Cardiac muscle cell (in vitro differentiated cells and primary cell): Measurements from ENCODE around the gene MMP28. TPM values are rescaled to one million over a fixed set of nuclear protein-coding genes. Genes with fewer than 3 reads are reported as not detected.

Source experiments
- DNase-seq, 2 donors: peaks; one replicate each; pipeline versions ENCODE4 v3.0.0 to v3.0.0-alpha.2; 2010 to 2017; ENCODE audit warnings: low read depth in 1 of 2, low spot score in 1 of 2
- H3K27ac ChIP-seq: fragments of 200-600 bp; sonication (generic); 2 replicates; pipeline ENCODE4 v1.5.1; 2016
- H3K27me3 ChIP-seq: fragments of 200-600 bp; sonication (generic); 2 replicates; pipeline ENCODE4 v1.6.0; 2016; ENCODE audit warnings: control low read depth
- H3K36me3 ChIP-seq: fragments of 200-600 bp; sonication (generic); 2 replicates; pipeline ENCODE4 v1.5.1; 2016; ENCODE audit warnings: control low read depth
- H3K4me1 ChIP-seq: fragments of 200-600 bp; sonication (generic); 2 replicates; pipeline ENCODE4 v1.8.1; 2017; ENCODE audit warnings: low read depth, mild to moderate bottlenecking, mixed run types
- H3K4me3 ChIP-seq: fragments of 200-600 bp; sonication (generic); 2 replicates; pipeline ENCODE4 v1.5.1; 2016; ENCODE audit warnings: mild to moderate bottlenecking
- H3K9me3 ChIP-seq: fragments of 200-600 bp; sonication (generic); 2 replicates; pipeline ENCODE4 v1.5.1; 2017; ENCODE audit warnings: low read depth, mild to moderate bottlenecking, control low read depth
- CTCF ChIP-seq: IDR thresholded peaks from 2 replicates; pipeline ENCODE4 v1.5.1; 2012; ENCODE audit warnings: low read depth, mild to moderate bottlenecking, low read length
- polyA plus RNA-seq: library from polyadenylated mRNA; unstranded; fragments of >200 nt; fragmentation: Nextera tagmentation; extraction: Ambion mirVana; gene quantifications from 2 replicates; pipeline ENCODE4 v1.2.1, GENCODE V29; 2016
- total RNA-seq: library from RNA; depleted of rRNA; stranded (reverse); fragments of >200 nt; gene quantifications from 2 replicates; pipeline ENCODE4 v1.2.3, GENCODE V29; 2016

MMP28 gene
- total and polyA plus RNA-seq, 2 experiments from 2014 or later: 0.84 TPM; not detected in 1

GRCh38 chr17:35807371-35808144 lies 12.1 kb upstream of the MMP28 start:
- no peak for TF ChIP-seq CTCF
- DNase-seq: peak in 1 of 2 donors; percentile 54
- Histone ChIP-seq H3K36me3 (no peaks in the 10 kb centered on the region), H3K9me3 (no peaks in the 10 kb centered on the region), H3K27me3 (no peaks in the 10 kb centered on the region), H3K27ac (no peak overlapping the region), H3K4me3 (no peak overlapping the region), H3K4me1 (peaks cover 14% of the 10 kb centered on the region)

- Histone ChIP-seq H3K4me1 (peaks cover 7% of the 10 kb centered on the region), H3K27me3 (peaks cover 8% of the 10 kb centered on the region), H3K4me3 (no peak overlapping the region), H3K9me3 (no peaks in the 10 kb centered on the region), H3K27ac (no peak overlapping the region), H3K36me3 (no peaks in the 10 kb centered on the region)
- peak; percentile 89 to 97 for DNase-seq
- peak; percentile 99 for TF ChIP-seq CTCF
Measured at GRCh38 chr17:35804658-35805192, 9.3 kb upstream of the MMP28 start.

- H3K27ac ChIP-seq: no peak overlapping the region
- H3K4me3 ChIP-seq: no peak overlapping the region
- H3K9me3 ChIP-seq: no peaks in the 10 kb centered on the region
- no peak for TF ChIP-seq CTCF
- H3K27me3 ChIP-seq: peaks cover 38% of the 10 kb centered on the region
- H3K36me3 ChIP-seq: no peaks in the 10 kb centered on the region
- H3K4me1 ChIP-seq: peaks cover 7% of the 10 kb centered on the region
- DNase-seq: peak; percentile 69 to 93
Measured at GRCh38 chr17:35801583-35802224, 6.3 kb upstream of the MMP28 start.

- Histone ChIP-seq H3K4me3 (no peak overlapping the region), H3K4me1 (peaks cover 7% of the 10 kb centered on the region), H3K9me3 (no peaks in the 10 kb centered on the region), H3K27me3 (peaks cover 56% of the 10 kb centered on the region), H3K27ac (no peak overlapping the region), H3K36me3 (no peaks in the 10 kb centered on the region)
- no peak for TF ChIP-seq CTCF
- DNase-seq: peak in 1 of 2 donors; percentile 80
Measured at GRCh38 chr17:35799942-35800341, 4.5 kb upstream of the MMP28 start.

GRCh38 chr17:35797918-35798317 lies 2.5 kb upstream of the MMP28 start:
- Histone ChIP-seq H3K9me3 (no peaks in the 10 kb centered on the region), H3K27me3 (peaks cover 76% of the 10 kb centered on the region), H3K4me3 (no peak overlapping the region), H3K36me3 (no peaks in the 10 kb centered on the region), H3K4me1 (peaks cover 7% of the 10 kb centered on the region), H3K27ac (no peak overlapping the region)
- TF ChIP-seq CTCF: no peak
- no peak for DNase-seq
